Measurements from ENCODE around the gene EIF4E. TPM values are rescaled to one million over a fixed set of nuclear protein-coding genes. Genes with fewer than 3 reads are reported as not detected.

Gene EIF4E
- 201 and 213 TPM in 2 replicates for total RNA-seq

DNA sequence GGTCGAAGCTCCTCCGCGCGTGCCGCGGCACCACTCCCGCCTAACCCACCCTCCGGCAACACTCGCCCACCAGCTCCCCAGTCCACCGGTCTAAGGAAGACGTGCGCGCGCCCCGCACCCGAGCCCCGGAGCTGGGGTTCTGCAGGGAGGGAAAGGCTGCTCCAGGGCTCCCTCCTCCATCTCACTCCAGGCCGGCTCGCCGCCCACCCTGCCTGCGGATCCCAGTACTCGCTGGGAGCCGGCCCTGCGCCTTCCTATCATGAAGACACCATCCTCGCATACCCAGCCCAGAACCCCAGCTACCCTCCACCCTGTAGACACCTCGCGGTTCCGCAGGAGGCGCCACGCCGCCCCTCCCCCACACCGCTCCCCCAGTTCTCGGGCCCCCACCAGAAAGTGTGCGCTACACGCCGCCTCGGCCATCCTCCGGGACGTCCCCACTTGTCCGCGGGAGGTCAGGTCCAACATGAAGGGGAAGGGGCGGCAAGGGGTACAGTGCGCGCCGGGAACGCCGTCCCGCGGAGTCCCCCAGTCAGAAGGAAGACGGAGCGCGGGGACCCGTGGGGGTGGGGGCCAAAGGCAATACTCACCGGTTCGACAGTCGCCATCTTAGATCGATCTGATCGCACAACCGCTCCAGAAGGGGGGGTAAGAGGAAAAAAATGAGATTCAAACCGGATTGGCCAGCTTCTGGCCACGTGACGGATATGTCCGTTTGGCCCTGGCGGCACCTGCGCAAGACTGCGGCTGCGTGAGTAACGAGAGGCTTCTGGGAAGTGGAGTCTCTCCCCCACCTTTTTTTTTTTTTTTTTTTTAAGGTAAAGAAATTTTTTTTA, at the start of gene EIF4E:
EIF4E (minus strand) TSS at position 629 of the 836 bp plus-strand sequence; CDS start at position 608, 21 bp downstream.

Other genes with a start within 250 kb of the EIF4E start
- 16.4 and 19.9 TPM in 2 replicates for gene METAP1, start 66.6 kb upstream of the EIF4E start, total RNA-seq
- gene ADH5, start 159.7 kb upstream of the EIF4E start, total RNA-seq: 243 and 300 TPM in 2 replicates
- 0.12 TPM in 1 of 2 replicates, not detected in the other for gene ADH4, start 215.2 kb upstream of the EIF4E start, total RNA-seq

Data from aortic smooth muscle cell (primary cell).